GM21423 (cell line): ENCODE results near the gene FNDC7.
"Not testable (repeated sequence)": the region's sequence is repeated elsewhere in the genome, so short reads cannot be mapped to it uniquely, and the experiment has no call there.

Experiments used
- ATAC-seq: cut with Tn5 transposase; IDR thresholded peaks from one replicate; pipeline ENCODE4 v1.9.1; 2021; ENCODE audit warnings: mild to moderate bottlenecking, moderate library complexity; ENCODE audit not compliant: unreplicated experiment

FNDC7 gene

GRCh38 chr1:108712606-108713150 is at the start of gene FNDC7:
Gene FNDC7, plus strand, starts transcription at chr1:108712908. Its CDS starts 26 bp downstream, at chr1:108712934.
- no peak for ATAC-seq

GRCh38 chr1:108663074-108663473 is 49.6 kb upstream of the FNDC7 start:
- ATAC-seq = no peak

DNA sequence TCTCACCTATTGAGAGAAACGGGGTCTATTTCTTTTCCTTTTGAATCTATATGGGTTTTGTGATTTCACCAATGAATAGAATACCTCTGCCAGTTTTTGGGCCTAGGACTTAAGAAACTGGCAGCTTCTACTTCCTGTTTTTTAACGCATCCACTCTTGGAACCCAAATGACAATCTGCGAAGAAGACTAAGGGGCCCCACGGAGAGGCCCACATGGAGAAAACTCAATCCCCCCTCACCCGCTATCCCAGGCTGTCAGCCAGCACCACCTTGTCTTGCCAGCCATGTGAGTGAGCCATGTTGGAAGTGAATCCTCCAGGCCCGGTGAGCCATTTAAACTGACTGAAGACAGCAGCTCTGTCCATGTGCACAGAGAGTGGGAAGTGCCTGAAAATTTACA is 48.2 kb upstream of the FNDC7 start:
- no peak for ATAC-seq

GRCh38 chr1:108665067-108665466 is 47.6 kb upstream of the FNDC7 start:
- ATAC-seq = no peak

DNA sequence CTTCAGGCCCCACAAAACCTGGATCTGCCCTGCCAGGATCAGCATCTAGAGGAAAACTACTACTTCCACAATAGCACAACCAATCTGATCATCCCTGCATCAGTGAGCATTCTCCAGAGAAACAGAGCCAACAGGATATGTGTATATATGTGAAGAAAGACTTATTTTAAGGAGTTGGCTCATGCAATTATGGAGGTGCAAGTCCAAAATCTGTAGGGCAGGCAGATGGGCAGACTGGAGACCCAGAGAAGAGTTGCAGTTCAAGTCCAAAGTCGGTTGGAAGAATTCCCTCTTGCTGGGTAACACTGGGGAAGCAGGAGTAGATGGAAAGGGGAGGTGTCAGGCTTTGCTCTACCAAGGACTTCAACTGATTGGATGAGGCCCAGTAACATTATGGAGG is 46.9 kb upstream of the FNDC7 start:
- no peak for ATAC-seq

- not testable (repeated sequence) for ATAC-seq
Measured at GRCh38 chr1:108667422-108667821, 45.3 kb upstream of the FNDC7 start.

DNA sequence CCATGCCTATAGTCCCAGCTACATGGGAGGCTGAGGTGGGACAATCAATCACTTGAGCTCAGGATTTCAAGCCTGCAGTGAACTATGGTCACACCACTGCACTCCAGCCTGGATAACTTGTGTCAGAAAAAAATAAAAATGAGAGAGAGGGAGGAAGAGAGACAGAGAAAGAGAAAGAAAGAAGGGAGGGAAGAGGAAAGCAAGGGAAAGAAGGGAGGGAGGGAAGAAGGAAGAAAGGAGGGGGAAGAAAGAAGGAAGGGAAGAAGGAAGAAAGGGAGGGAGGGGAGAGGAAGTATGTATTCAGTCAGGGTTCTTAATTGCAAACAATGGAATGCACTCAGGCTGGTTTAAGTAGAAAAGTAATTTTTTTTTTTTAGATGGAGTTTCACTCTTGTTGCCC is 43.9 kb upstream of the FNDC7 start:
- no peak for ATAC-seq

DNA sequence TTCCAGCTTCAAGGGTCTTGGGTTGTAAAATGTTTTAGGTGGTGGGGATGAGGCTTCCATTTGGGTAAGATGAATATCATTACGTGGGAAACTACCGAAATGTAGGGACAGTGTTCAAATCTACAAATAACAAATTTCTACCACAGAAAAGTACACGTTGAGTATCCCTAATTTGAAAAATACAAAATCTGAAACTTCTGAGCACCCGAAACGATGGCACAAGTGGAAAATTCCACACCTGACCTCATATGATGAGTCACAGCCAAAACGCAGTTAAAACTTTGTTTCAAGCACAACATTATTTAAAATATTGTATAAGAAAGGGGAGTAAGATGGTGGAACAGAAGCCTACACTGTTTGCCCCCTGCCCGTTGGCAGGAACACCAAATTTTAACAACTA is 43.0 kb upstream of the FNDC7 start:
- ATAC-seq = no peak

DNA sequence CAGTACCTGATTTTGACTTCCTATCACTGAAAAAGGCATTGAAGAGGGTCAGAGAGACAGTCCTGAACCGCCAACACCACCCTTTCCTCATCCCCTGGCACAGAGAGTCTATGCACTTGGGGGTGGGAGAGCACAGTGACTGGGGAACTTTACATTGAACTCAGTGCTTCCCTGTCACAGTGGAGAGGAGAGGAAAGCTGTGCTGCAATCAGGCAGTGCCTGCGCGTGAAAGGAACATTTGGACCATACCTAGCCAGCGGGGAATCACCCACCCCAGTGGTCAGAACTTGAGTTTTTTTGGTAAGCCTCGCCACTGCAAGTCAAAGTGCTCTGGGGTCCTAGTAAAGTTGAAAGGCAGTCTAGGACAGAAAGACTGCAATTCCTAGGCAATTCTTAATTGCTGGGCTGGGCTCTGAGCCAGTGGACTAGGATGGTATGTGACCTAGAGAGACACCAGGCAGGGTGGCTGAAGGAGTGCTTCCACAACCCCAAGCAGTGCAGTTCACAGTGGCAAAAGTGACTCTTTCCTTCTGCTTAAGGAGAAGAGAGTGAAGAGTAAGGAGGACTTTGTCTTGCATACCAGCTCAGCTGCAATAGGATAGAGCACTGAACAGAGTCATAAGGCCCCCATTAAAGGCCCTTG is 42.5 kb upstream of the FNDC7 start:
- no peak for ATAC-seq

- ATAC-seq = no peak
Measured at GRCh38 chr1:108671143-108671542, 41.6 kb upstream of the FNDC7 start.

- no peak for ATAC-seq
Measured at GRCh38 chr1:108678706-108679105, 34.0 kb upstream of the FNDC7 start.

DNA sequence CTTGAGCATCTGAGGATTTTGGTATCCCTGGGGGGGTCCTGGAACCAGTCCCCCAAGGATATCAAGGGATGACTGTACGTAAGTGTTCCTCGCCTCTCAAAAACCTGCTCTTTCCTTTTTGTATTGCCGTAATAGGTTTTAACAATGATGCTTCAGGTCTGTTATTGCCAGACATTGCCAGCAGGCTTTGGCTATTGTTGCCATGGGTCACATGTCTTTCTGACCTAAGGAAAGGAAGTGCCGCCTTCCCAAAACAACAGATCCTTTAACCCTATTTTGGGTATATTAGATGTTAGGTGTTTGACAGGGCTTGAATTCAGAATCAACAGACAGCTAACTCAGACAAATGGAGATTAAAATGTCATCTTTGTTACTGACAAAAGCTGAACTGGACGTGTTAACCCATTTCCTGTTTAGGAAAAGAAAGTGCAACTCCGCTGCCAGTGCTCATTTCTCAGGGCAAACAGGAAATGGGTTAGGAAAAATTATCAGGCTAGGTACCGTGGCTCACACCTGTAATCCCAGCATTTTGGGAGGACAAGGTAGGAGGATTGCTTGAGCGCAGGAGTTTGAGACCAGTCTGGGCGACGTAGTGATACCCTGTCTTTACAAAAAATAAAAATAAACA is 33.0 kb upstream of the FNDC7 start:
- no peak for ATAC-seq

DNA sequence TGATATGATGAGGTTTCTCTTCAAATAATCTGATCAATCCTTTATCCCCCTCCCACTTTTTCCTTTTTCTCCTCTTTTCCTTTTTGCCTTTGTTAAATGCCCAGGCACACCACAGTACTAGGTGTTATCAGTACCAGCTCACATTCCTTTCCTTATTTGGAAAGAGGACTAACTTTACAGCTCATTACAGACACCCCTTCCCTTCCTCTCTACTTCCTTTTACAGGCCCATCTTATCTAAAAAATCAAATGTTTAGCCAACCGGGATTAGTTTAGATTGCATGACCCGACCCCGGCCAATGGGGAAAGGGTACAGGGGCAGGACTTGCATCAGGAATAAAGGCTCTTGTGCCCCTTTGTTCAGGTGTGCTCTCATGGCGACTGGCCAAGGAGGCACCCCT is 31.0 kb upstream of the FNDC7 start:
- not testable (repeated sequence) for ATAC-seq

DNA sequence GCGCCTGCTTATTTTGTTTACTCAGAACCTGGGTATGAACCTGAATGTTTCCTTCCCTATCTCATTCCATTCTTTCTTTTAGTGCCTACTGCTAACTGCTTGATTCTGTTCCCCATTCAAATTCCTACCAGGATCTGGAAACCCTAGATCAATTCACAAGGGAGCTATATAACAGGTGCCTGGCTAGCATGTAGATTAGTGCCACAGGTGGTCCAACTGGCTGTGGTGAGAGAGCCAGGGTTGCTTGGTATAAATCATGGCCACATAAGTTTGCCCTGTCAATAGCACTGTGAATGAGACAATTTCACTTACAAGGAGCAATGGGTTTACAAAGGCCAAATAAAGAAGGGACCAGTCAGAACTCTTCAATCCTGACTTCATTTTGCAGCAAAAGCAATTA is 27.2 kb upstream of the FNDC7 start:
- no peak for ATAC-seq

GRCh38 chr1:108686614-108687313 is 25.9 kb upstream of the FNDC7 start:
- no peak for ATAC-seq

GRCh38 chr1:108691128-108691941 is 21.4 kb upstream of the FNDC7 start:
- peak; percentile 0 for ATAC-seq

DNA sequence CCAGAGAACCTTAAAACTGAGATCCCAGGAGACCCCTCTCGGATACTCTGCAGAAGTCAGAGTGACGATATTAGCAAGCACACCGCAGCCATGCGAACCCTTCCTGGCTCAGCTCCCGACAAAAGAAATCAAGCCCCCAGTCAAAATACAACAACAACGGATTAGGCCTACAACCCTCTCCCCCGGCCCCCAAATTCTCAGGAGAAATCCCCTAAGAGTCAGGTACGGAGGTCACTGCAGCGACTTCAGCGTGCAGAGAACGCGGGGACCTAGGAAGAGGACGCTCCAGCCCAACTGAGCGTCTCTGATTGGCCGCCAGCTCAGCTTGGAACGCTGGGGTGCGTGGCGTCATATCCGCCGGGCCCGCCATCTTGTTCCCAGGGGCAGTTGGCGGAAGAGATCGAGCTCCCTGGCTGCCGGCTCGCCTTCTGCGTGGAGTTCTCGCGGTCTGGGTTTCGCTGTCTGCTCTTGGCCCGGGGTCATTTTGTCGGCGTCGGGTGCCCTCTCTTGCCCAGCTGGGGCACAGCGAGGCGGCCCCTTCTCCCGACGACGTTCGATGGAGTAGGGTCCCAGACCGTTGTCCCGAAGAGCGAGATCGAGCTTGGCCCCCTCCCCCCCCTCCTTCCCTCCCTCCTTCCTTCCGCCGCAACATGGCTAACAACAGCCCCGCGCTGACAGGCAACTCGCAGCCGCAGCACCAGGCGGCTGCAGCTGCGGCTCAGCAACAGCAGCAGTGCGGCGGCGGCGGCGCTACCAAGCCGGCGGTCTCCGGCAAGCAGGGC is 20.6 kb upstream of the FNDC7 start, which contains the start of gene PRPF38B:
Gene PRPF38B, plus strand, starts transcription at position 369 of the 782 bp plus-strand sequence. Its CDS starts 282 bp downstream, at position 651.
- ATAC-seq = peak; percentile 92

GRCh38 chr1:108692724-108693655 is 19.7 kb upstream of the FNDC7 start:
- peak; percentile 53 for ATAC-seq

GRCh38 chr1:108695535-108695934 is 17.2 kb upstream of the FNDC7 start:
- ATAC-seq = no peak
